BE2C (cell line): Measurements from ENCODE around the gene FZR1.

Experiments used
- DNase-seq: peaks from one replicate; pipeline ENCODE4 v3.0.0-alpha.2; 2020
- H3K27me3 ChIP-seq: fragments of 250-450 bp; sonication (Bioruptor Pico); 2 replicates; pipeline ENCODE4 v1.5.1; 2020; ENCODE audit warnings: mild to moderate bottlenecking
- H3K36me3 ChIP-seq: fragments of 250-450 bp; sonication (Bioruptor Pico); 2 replicates; pipeline ENCODE4 v1.5.1; 2020; ENCODE audit warnings: mild to moderate bottlenecking
- H3K4me1 ChIP-seq: fragments of 250-450 bp; sonication (Bioruptor Pico); 2 replicates; pipeline ENCODE4 v1.5.1; 2020
- H3K4me3 ChIP-seq: 2 replicates; pipeline ENCODE4 v1.5.1; 2011; ENCODE audit warnings: low read depth, low read length
- H3K9me3 ChIP-seq: fragments of 250-450 bp; sonication (Bioruptor Pico); 2 replicates; pipeline ENCODE4 v1.5.1; 2020
- TF ChIP-seq, protein P1 (sequence below): IDR thresholded peaks from 2 replicates; pipeline ENCODE4 v1.5.1; 2012; ENCODE audit warnings: mild to moderate bottlenecking, low read depth, low read length

FZR1 gene

DNA sequence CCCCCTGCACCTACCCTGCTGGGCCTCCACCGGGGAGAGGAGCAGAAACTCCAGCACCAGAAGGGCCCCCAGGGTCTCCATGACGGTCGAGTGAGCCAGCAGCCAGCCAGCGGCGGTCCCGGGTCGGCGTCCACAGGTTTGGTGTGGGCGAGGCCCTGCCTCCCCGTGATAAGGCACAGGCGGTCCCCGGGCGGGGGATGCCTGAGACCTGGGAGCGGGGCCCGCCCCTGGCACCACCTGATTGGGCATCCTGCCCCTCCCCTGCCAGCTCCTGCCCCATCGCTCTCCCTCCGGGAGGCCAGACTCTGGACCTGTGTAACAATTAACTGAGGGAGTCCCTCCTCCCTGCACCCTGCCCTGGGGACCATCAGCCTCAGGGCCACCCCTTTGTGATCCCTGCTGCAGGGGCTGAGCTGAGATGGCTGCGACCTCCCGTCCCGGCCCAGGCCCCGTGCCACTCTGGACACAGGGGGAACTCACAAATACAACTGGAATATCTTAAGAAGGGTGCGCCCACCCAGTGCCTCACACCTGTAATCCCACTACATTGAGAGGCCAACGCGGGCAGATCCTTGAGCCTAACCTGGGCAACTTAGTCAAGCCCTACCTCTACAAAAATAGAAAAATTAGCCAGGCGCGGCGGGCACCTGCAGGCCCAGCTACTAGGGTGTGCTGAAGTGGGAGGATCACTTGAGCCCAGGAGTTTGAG, 25.6 kb upstream of the FZR1 start, which contains the start of gene SMIM24:
SMIM24 (minus strand) TSS at position 143 of the 709 bp plus-strand sequence; CDS start at position 81, 62 bp downstream.
- H3K4me1 ChIP-seq: no peaks in the 10 kb centered on the region
- no peak for DNase-seq
- H3K9me3 ChIP-seq: no peaks in the 10 kb centered on the region
- no peaks in the 10 kb centered on the region for H3K36me3 ChIP-seq
- TF ChIP-seq, protein P1, sequence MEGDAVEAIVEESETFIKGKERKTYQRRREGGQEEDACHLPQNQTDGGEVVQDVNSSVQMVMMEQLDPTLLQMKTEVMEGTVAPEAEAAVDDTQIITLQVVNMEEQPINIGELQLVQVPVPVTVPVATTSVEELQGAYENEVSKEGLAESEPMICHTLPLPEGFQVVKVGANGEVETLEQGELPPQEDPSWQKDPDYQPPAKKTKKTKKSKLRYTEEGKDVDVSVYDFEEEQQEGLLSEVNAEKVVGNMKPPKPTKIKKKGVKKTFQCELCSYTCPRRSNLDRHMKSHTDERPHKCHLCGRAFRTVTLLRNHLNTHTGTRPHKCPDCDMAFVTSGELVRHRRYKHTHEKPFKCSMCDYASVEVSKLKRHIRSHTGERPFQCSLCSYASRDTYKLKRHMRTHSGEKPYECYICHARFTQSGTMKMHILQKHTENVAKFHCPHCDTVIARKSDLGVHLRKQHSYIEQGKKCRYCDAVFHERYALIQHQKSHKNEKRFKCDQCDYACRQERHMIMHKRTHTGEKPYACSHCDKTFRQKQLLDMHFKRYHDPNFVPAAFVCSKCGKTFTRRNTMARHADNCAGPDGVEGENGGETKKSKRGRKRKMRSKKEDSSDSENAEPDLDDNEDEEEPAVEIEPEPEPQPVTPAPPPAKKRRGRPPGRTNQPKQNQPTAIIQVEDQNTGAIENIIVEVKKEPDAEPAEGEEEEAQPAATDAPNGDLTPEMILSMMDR: no peak
- no peak within 1 kb of the TSS for H3K4me3 ChIP-seq
- H3K27me3 ChIP-seq: peaks cover 40% of the 10 kb centered on the region

DNA sequence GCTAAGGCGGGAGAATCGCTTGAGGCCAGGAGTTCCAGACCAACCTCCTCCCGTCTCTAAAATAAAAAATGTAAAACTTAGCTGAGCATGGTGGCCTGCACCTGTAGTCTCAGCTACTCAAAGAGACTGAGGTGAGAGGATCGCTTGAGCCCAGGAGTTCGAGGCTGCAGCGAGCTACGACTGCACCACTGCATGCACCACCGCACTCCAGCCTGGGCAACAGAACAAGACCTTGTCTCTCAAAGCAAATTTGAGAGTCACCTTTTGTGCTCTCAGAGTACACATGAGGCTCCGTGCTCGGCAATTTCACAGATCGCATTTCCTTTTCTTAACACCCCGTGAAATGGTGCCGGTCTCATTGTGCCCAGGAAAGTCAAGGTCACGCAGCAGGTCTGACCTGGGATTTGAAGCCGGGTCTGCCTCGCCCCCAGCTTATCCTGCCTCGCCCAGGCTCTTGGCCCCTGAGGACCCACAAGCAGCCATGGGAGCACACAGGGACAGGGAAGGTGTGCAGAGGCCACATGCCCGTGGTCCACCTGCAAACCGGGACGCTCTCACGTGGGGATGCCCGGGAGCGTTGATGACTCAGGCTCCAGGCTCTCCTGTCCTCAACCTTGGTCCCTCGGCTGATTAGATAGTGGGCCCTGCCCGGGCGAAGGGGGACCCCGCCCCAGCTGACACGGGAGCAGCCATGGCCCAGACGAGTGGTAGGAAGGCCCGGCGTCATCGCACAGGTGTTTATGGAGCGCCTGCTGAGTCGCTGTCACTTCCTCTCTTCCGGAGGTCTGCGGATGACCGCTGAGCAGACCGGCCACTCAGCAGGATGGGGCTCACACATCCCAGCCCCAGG, 24.6 kb upstream of the FZR1 start:
- H3K27me3 ChIP-seq: peaks cover 40% of the 10 kb centered on the region
- H3K9me3 ChIP-seq: no peaks in the 10 kb centered on the region
- no peak overlapping the region for H3K4me3 ChIP-seq
- DNase-seq: no peak
- TF ChIP-seq, protein P1: no peak
- H3K4me1 ChIP-seq: no peaks in the 10 kb centered on the region
- no peaks in the 10 kb centered on the region for H3K36me3 ChIP-seq

DNA sequence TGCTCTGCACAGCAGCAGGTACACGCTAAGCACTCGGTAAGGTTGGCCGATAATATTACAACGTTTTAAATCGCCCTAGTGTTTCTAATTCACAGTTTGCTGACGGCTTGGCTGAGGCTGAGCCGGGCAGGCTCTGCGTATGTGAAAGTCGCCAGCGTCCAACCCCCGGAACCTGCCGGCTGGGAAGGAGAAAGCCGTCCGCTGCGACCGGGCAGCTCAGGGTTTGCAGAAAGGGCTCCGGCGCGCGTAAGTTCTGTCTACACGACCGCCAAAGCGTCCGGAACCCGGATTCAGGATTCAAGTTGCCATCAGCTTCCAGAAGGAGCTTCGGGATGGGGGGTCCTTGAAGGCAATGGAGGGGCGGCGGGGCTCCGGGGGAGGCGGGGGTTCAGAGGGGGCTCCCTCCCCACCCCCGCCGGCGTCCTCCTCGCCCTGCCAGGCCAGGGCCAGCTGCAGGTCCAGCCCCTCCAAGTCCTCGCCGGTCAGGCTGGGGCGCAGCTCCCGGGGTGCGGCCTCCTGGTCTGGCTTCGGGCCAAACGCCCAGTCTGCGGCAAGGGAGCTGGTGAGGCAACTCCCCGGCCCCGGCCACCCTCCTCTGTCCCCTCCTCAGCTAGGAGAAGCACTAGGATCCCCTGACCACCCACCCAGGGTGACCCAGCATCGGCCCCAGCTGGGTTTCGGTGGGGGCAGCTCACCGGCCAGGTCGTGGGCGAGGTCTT, 23.4 kb upstream of the FZR1 start:
- DNase-seq: no peak
- Histone ChIP-seq H3K4me3 (no peak overlapping the region), H3K36me3 (no peaks in the 10 kb centered on the region), H3K27me3 (peaks cover 40% of the 10 kb centered on the region), H3K4me1 (no peaks in the 10 kb centered on the region), H3K9me3 (no peaks in the 10 kb centered on the region)
- TF ChIP-seq, protein P1: no peak

DNA sequence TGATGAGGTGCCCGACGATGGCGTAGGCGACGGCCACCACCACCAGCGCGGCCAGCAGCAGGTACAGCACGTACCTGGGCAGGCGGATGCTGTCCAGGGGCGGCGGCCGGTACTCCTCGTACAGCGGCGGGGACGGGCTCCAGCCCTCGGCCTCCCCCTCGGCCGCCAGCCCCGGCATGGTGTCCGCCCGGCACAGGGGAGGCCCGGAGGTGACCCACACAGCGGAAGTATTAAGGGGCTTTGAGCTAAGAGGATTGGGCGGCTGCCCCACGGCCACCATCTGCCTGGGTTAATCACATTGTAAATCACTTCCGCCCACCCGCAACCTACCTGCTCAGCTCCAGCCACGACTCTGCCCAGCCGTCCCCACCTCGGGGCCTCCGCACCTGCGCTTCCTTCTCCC, 22.9 kb upstream of the FZR1 start, which contains the start of gene SMIM44:
SMIM44 (minus strand) TSS at position 216 of the 403 bp plus-strand sequence; CDS start at position 178, 38 bp downstream.
- no peaks in the 10 kb centered on the region for H3K4me1 ChIP-seq

DNA sequence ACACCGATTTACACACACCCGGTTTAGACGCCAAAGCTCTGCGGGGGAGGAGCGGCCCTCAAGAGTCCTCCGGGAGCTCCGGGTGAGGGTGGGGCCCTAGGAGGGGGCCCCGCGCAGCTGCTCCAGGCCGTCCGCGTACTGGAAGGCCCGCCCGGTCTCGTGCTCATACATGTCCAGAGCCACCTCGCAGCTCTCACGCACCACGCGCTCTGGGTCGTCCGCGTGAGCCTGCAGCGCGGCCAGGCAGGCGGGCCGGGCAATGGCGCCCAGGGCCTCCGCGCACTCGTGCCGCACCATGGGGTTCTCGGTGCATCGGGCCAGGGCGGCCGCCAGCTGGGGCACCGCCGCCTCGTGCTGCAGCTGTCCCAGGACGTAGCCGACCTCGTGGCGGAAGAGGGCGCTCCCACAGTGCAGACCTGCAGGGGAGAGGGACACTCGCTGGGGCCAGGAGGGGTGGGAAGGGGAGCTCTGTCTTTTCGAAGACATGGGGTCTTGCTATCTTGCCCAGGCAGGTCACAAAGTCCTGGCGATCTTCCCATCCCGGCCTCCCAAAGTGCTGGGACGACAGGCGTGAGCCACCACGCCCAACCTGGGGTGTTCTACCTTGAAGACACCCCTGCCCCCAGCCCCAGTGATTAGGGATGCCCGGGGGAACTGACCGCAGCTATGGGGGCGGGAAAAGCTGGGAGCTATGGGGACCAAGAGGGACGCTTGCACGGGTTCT, 14.6 kb upstream of the FZR1 start:
- H3K4me1 ChIP-seq: no peaks in the 10 kb centered on the region
- no peaks in the 10 kb centered on the region for H3K9me3 ChIP-seq
- no peak for DNase-seq
- H3K36me3 ChIP-seq: peaks cover 46% of the 10 kb centered on the region
- no peaks in the 10 kb centered on the region for H3K27me3 ChIP-seq
- TF ChIP-seq, protein P1: no peak
- no peak overlapping the region for H3K4me3 ChIP-seq

More for the DNA sequence above, 22.9 kb upstream of the FZR1 start, which contains the start of gene SMIM44:
- DNase-seq: no peak
- H3K9me3 ChIP-seq: no peaks in the 10 kb centered on the region
- H3K27me3 ChIP-seq: peaks cover 40% of the 10 kb centered on the region
- H3K4me3 ChIP-seq: no peak within 1 kb of the TSS
- H3K36me3 ChIP-seq: no peaks in the 10 kb centered on the region
- TF ChIP-seq, protein P1: no peak
